HK-2 (cell line): ENCODE measurements around the gene ZNF485.
A peak's percentile ranks its signal among the peaks of the same experiment; 100 is the strongest.
"Not testable (repeated sequence)": the region's sequence is repeated elsewhere in the genome, so short reads cannot be mapped to it uniquely, and the experiment has no call there.

ENCODE experiments used
- DNase-seq: peaks from one replicate; pipeline ENCODE4 v3.0.0-alpha.2; 2018; ENCODE audit not compliant: unreplicated experiment

ZNF485 gene

DNA sequence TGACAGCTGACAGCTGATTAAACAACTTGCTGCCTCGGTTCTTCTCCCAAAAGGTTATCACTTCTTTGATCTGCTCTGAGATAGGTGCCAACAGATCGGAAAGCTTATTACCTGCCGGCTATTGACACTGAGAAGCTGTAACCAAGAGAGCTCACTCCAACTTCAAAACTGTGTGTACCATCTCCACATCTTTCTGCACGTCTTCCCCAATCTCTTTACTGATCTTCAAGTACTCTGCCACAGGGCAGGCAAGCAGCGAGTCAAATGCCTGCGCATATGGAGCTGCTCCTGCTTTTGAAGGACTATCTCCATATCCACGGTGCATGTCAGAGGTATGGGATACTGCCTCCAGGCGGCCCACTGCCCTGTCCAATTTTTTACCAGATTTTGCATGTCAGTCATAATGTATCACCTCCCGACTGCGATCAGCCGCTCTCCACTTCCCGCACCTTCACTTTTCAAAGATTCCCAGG, 352 bp upstream of the ZNF485 start:
- no peak for DNase-seq

DNA sequence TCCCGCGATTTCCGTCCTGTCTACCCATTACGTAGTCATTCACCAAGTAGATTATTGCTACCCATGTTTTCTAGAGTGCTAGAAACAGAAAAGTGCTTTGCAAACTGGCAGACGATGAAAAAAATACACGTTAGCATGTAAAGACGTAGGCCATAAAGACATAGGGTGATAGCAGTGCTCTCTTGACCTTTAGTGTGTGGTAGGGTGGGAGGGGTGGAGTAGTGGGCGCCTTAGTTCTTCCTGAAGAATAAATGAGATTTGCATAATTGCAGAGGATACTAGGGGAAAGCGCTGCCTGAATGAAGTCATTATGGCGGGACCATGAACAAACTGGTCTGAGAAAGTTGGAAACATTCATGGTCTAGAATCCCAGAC, 948 bp downstream of the ZNF485 start:
- no peak for DNase-seq

DNA sequence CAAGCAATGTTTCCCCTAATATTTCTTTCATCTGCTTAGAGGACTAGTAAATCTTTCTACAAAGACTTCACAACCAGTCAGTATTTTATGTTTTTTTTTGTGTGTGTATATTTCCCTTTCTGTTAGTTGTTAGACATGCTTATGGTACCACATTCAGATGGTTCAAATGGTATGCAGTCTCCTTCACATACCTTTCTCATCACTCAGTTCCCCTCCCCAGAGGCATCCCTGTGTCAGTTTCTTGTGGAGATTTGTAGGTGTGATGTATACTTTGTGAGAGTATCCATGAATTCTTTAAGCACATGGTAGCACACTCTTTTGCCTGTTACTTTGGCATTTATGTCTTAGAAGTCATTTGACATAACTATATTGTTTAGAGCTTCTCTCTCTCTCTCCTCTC, 4.4 kb downstream of the ZNF485 start:
- DNase-seq: no peak

DNA sequence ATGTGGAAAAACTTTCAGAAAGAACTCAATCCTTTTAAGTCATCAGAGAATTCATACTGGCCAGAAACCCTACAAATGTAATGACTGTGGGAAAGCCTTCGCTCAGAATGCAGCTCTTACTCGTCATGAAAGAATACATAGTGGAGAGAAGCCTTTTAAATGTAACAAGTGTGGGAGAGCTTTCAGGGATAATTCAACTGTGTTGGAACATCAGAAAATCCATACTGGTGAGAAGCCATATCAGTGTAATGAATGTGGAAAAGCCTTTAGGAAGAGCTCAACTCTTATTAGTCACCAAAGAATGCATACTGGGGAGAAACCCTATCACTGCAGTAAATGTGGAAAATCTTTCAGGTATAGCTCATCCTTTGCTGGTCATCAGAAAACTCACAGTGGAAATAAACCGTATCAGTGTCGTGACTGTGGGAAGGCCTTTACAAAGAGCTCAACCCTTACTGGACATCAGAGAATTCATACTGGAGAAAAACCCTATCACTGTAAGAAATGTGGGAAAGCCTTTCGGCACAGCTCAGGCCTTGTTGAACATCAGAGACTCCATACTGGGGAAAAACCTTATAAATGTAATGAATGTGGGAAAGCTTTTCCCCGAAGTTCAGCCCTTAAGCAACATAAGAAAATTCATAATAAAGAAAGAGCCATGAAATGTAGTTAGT, 10.6 kb downstream of the ZNF485 start:
- no peak for DNase-seq

DNA sequence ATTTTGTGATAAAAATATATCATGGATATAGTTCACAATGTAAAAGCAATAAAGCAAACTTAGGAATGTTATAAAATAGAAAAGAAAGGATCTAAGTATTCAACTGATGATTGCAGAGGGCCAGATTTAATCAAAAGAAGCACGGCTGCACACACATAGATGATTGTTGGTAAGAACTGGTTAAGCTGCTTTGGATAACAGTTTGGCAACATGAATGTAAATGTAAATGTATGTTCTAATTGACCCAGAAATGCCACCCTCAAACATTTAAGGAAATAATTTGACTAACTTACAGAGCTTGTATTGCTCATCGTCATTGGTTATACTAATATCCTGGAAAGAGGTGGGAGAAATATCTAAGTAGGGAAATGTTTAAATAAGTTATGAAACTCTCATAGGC, 13.1 kb downstream of the ZNF485 start:
- DNase-seq: no peak

DNA sequence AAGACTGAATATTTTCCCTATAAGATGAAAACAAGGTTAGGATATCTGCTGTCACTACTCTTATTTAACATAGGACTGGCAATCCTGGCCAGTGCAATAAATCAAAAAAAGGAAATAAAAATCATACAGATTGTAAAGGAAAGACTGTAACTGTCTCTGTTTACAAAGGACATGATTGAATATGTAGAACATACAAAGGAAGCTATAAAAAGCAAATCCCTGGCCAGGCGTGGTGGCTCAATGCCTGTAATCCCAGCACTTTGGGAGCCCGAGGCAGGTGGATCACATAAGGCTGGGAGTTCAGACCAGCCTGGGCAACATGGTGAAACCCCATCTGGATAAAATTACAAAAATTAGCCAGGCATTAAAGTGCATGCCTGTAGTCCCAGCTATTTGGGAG, 15.8 kb downstream of the ZNF485 start:
- no peak for DNase-seq

DNA sequence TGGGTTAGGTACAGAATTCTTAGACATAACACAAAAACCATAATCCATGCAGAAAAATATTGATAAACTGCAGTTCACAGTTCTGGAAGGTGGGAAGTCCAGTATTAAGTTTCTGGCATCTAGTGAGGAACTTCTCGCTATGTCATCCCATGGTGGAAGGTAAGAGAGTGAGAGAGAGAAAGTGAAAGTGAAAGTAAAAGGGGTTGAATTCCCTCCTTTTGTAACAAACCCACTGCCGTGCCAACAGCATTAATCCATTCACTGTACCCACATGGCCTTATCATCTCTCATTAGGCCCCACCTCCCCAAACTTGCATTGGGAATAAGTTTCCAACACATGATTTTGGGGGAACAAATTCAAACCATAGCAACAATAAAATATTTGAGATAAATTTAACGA, 17.1 kb downstream of the ZNF485 start:
- DNase-seq: no peak

DNA sequence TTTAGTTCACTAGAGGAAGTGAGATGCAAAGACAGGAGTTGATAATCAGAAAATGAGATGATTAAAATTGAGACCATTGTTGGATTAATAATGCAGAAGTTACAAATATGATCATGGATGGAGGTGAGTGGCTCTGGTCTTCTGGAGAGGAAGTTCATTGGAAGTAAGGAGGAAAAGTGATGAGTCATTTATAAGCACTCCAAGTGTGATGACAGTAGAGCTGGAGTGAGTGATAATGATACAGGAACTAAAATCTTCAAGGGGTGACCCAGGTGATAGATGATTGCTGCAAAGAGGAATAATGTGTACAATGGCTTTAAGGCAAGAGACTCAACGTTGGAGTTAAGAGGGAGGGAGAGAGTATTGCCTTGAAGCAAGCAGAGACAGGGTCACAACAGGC, 21.7 kb downstream of the ZNF485 start:
- DNase-seq: no peak

DNA sequence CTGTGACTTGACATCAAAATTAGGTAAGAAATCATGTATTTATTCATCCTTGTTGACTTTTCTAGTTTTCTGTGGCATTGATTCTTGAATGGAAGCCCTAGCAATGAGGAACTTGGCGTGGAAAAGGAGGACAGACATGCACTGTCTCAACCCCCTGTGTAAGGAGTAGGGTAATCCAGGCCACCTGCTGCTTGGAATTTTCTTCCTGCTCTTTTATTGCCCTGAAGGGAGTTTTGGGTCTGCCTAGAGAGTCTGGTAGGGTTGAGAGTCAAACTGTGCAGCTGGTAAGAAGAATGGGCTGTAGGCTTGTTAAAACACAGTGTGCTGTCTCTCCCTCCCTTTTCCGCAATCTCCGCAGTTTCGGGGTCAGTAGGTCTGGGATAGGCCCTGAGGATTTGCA, 22.7 kb downstream of the ZNF485 start:
- no peak for DNase-seq

DNA sequence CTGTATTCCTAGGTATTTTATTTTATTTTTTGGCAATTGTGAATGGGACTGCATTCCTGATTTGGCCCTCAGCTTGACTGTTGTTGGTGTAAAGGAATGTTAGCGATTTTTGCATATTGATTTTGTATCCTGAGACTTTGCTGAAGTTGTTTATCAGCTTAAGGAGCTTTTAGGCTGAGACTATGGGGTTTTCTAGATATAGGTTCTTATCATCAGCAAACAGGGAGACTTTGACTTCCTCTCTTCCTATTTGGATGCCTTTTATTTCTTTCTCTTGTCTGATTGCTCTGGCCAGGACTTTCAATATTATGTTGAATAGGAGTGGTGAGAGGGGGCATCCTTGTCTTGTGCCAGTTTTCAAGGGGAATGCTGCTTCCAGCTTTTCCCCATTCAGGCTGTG, 29.6 kb downstream of the ZNF485 start:
- not testable (repeated sequence) for DNase-seq

DNA sequence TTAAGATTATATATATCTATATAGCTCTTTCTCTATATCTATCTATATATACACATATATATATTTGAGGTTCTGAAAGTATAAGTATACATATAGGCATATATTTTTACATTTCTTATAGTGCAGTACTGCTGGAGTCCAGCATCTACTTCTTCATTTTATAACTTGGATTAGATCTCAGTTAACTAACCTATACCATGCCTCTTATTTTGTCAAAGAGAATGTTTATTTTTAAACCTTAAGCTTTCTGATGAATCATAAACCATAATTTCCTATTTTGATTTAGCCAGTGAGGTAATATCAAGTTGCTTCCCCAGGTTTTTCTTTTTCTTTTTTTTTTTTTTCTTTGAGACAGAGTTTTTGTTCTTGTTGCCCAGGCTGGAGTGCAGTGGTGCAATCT, 34.4 kb downstream of the ZNF485 start:
- no peak for DNase-seq

DNA sequence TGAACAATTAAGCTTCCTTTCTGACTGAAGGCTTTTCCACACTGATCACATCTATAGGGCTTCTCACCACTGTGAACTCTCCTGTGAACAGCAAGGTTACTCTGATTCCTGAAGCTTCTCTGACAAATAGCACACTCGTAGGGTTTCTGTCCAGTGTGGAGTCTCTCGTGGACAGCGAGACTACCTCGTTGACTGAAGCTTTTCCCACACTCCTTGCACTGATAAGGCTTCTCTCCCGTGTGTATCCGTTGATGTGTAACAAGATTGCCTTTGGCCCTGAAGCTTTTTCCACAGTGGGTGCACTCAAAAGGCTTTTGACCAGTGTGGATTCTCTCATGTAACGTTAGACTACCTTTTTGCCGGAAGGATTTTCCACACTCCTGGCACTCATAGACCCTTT, 38.0 kb downstream of the ZNF485 start:
- no peak for DNase-seq

DNA sequence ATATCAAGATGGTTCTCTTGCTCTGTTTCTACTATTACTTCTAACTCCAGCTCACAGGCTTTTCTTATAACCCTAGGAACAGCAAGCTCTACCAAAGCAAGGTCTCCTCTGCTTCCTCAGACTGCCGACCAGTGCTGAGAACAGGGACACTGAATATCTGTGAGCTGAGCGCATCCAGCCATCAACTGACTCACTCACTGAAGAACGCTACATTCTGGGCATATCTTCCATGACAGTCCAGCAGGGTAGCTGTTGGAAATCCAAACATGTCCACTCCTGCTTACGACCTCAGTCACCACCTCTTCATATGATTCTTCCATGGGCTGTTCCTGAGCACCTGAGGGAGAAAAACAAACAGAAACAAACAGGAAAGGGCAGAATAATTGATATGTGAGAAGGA, 39.6 kb downstream of the ZNF485 start:
- no peak for DNase-seq

DNA sequence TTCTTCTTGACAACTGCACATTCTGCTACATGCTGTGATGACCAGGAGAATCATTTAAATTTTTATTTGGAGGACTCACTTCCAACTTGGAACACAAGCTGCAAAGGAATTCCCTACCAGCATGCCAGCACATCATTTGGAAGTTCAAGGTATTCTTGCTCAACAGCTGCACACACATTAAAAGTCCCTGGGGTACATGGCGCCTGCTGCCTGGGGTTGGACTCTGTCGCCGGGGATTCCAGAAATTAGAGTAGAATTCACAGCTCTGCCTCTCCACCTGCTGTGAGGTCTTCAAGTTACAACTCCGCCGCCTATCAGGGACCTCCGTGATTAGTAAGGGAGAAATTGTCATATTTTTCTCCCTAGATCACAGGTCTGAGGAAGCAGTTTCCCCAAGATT, 41.3 kb downstream of the ZNF485 start:
- DNase-seq: no peak

DNA sequence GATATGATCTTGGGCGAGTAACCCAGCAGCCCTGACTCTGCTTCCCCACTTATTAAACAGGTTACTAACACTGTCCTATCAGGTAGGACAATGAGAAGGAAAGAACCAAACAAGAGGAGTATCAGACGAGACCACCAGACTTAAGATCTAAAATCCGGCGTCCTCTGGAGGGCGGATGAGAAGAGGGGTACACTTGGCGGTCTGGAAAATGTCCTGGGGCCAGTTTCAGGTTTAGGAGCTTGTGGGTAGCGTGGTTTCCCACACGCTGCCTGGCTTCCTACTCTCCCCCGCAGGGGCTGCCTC, 41.8 kb downstream of the ZNF485 start:
- no peak for DNase-seq

DNA sequence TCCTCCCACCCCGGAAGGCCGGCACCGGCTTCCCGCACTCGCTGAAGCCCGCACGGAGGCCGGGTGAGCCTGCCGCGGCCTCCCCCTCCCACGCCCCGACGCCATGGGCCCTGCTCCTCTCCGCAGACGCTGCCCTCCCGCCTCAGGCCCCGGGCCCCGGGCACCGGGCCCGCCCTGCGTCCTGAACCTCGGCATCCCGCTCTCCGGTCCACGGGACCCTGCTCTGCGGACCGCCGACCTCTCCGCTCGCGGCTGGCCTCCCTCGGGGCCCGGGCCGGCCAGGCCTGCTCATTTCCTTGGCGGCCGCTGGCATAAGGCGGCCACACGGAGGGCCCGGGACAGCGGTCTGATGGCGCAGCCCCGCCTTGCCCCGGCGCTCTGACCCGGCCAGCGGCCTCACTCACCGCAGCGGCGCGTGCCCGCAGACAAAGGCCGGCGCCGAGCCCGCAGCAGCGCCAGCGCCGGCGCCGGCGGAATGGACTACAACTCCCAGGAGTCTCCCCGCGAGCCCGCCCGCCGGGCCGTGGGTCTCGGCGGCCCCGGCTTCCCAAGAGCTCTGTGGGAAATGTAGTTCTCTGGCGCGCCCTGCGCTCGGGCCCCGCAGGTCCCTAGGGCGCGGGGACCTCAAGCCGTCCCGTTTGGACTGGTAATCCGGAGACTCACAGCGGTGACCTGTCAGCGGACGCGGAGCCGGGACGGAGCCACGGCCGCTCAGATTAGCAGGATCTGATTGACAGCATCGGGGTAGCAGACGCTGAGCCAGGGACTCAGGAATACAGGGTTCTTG, 42.4 kb downstream of the ZNF485 start, which contains the start of gene ZNF32:
Gene ZNF32, minus strand, starts transcription at position 484 of the 787 bp plus-strand sequence. CDS start 2,748 bp downstream, outside the sequence.
- peak; percentile 88 for DNase-seq

DNA sequence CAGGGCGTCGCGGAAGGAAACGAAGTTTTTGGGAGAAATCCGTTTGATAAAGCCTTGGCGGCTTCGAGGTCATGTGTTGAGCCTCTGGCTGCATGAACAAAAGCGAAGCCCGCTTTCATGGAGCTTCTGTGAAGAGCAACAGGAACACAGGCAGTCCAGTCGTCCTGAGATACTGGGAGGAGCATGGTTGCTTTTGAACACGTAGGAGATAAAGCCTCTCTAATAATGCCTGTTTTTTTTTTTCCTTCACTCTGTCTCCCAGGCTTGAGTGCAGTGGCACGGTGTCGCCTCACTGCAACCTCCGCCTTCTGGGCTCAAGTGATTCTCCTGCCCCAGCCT, 42.9 kb downstream of the ZNF485 start:
- DNase-seq: no peak

DNA sequence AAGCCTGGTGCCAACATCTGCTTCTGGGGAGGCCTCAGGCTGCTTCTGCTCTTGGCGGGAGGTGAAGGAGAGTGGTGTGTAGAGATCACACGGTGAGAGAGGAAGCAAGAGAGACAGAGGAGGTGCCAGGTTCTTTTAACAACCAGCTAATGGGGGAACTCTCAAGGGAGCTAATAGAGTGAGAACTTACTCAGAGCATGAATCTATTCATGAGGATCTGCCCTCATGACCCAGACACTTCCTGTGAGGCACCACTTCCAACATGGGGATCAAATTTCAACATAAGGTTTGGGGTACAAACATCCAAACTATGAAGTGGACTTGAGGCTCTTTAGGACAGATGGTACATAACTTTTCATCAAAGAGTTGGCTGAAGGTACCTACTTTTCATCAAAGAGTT, 47.5 kb downstream of the ZNF485 start:
- no peak for DNase-seq

DNA sequence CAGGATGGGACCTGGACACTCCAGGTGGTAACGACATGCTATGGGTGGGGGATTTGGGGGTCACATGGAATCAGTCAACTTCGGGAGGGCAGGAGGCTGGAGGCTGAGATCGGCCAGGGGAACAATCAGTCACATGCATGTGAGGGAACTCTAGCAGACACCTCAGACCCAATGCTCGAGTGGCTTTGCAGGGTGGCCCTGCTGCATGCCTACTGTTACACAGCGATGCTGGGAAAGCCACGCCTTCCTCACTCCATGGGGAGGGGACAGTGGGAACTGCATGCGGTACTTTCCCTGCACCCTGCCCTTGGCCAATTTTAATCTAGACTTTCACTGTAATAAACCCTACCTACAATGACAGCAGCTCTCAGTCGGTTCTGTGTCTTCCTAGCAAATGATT, 49.1 kb downstream of the ZNF485 start:
- DNase-seq: no peak

DNA sequence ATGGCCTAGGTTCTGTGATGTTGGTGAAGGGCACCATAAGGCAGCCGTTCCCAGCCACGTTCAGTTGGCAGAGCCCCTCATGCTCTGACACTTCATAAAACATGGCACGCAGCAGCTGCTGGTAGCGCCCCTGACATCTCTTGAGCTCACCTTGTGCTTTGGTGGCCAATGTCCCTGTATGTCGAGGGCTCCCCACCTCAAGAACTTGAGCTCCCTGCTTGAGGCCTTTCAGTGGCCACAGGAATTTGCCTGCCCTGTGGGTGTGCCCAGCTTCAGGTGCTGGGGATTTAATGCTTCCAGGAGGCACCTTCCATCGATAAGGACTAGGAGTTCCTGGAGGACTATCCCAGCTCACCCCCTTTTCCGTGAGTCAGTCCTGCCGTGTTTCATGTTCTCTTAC, 52.0 kb downstream of the ZNF485 start:
- DNase-seq: no peak

DNA sequence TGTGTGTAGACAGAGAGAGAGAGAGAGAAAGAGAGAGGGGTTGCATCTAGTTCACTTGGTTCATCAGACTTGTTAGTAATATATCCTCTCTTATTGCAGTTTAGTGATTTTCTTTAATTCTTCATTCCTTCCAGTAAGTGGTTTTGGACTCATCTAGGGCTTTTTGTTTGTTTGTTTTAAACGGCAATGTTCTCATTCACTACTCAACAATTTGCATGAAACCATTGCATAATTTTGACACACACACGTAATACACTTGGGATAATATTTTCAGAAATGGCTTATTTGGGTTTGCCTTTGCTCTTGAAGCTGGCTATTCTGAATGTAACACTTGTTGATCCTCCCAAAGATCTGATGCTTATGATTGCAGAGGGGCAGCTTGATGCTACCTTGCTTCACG, 58.8 kb downstream of the ZNF485 start:
- DNase-seq: no peak

DNA sequence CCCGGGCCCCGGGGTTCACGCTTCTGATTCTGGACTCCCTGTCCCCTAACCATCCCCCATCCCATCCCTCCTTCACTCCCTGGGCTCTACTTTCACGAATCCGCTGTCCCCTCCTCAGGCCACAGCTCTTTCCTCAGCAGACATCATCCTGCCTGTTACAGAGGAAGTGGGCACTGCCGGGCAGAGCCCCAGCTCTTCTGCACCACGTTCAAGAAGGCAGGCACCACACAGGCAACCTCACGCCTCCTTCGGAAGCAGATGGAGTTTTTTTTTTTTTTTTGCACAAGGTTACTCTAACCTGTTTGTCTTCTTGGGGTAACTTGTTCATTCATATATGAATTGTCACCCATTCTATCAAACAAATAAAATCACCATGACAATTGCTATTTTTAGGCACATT, 60.3 kb downstream of the ZNF485 start:
- no peak for DNase-seq

DNA sequence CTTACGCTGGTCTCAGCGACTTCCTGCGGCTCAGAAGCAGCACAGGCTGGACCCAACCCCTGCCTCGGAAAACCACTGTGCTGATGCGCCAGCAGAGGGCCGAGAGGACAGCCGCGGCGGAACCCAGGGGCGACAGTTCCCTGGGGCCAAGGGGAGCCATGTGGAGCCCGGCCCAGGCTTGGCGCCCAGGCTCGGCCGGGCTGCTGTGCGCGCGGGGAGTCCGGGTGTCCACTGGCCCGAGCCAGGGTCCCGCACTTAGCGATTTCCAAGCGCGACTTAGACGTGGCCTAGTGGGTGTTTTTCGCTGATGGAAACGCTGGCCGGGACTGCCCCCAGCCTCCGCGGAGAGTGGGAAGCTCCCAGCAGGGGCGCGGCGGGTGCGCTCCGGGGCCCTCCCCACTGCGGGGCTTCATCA, 61.1 kb downstream of the ZNF485 start:
- DNase-seq: peak; percentile 35
